Gastroesophageal sphincter (tissue), 3 donors: ENCODE measurements around the gene TNIP1.

Experiments
- CTCF ChIP-seq, 4 experiments: fragments of 200-600 bp in 2 of 4; fragments of 450-650 bp in 2 of 4; sonication (generic) in 1 of 4; IDR thresholded peaks; one replicate each; pipeline ENCODE4 v1.5.1; 2017 to 2019; ENCODE audit warnings: antibody characterized with exemption in 4 of 4, mild to moderate bottlenecking in 2 of 4, moderate library complexity in 2 of 4
- EP300 ChIP-seq: sonication (generic); formaldehyde crosslinking; IDR thresholded peaks from one replicate; pipeline ENCODE4 v1.6.1; 2017; ENCODE audit warnings: antibody characterized with exemption, mild to moderate bottlenecking
- POLR2A ChIP-seq, 2 donors: fragments of 450-650 bp; IDR thresholded peaks; one replicate each; pipeline ENCODE4 v1.6.1; 2017; ENCODE audit warnings: antibody characterized with exemption in 2 of 2, mild to moderate bottlenecking in 2 of 2, moderate library complexity in 1 of 2
- POLR2AphosphoS5 ChIP-seq: sonication (generic); formaldehyde crosslinking; IDR thresholded peaks from one replicate; pipeline ENCODE4 v1.6.1; 2017; ENCODE audit warnings: antibody characterized with exemption

- TF ChIP-seq CTCF (IDR thresholded peaks at IDR 0.05) (no peak), POLR2AphosphoS5 (no peak), EP300 (no peak), POLR2A (IDR thresholded peaks at IDR 0.05) (no peak)
Observed at GRCh38 chr5:151051931-151052608, 28.8 kb downstream of the TNIP1 start.
